Thyroid gland (tissue), 4 donors: ENCODE results near the gene OR1E2. TPM values are rescaled to one million over a fixed set of nuclear protein-coding genes. Genes with fewer than 3 reads are reported as not detected.
"Not testable (repeated sequence)": the region's sequence is repeated elsewhere in the genome, so short reads cannot be mapped to it uniquely, and the experiment has no call there.

Source experiments
- DNase-seq, 2 donors: peaks; one replicate each; pipeline ENCODE4 v3.0.0-alpha.2; 2019
- H3K27ac ChIP-seq, 3 donors: fragments of 200-600 bp; sonication (generic); 1 replicate in 2 of 3; 2 replicates in 1 of 3; pipeline ENCODE4 v1.5.1; 2016 to 2019; ENCODE audit warnings: mild to moderate bottlenecking in 1 of 3, moderate library complexity in 1 of 3
- H3K27me3 ChIP-seq: fragments of 200-600 bp; sonication (generic); one replicate; pipeline ENCODE4 v1.5.1; 2019
- H3K36me3 ChIP-seq, 2 donors: fragments of 200-600 bp; sonication (generic); one replicate each; pipeline ENCODE4 v1.5.1; 2016 to 2019
- H3K4me1 ChIP-seq, 2 donors: fragments of 200-600 bp; sonication (generic); one replicate each; pipeline ENCODE4 v1.5.1; 2017 to 2019
- H3K4me3 ChIP-seq, 3 donors: fragments of 200-600 bp; sonication (generic); replicated peaks in 1 of 3; 1 replicate in 2 of 3; 2 replicates in 1 of 3; pipeline ENCODE4 v1.5.1; 2016; ENCODE audit warnings: mild to moderate bottlenecking in 1 of 3
- H3K9me3 ChIP-seq: fragments of 200-600 bp; sonication (generic); one replicate; pipeline ENCODE4 v1.5.1; 2017
- CTCF ChIP-seq, 6 experiments: fragments of 200-600 bp in 3 of 6; fragments of 450-650 bp in 3 of 6; sonication (generic) in 3 of 6; IDR thresholded peaks; one replicate each; pipeline ENCODE4 v1.5.1; 2016 to 2019; ENCODE audit warnings: antibody characterized with exemption in 6 of 6, mild to moderate bottlenecking in 2 of 6, inconsistent platforms in 1 of 6, moderate library complexity in 1 of 6
- POLR2A ChIP-seq, 2 donors: fragments of 450-650 bp; IDR thresholded peaks; one replicate each; pipeline ENCODE4 v1.6.1; 2017; ENCODE audit warnings: antibody characterized with exemption in 2 of 2, mild to moderate bottlenecking in 2 of 2, moderate library complexity in 1 of 2
- WGBS, 2 donors: methylation state at CpG; one replicate each; pipeline ENCODE4 v1.1.5; 2017; 5-methylcytosine and 5-hydroxymethylcytosine counted together
- intact Hi-C: fragments of 100-400 bp; cut with DNase I; formaldehyde crosslinking; loops from one replicate; pipeline ENCODE4 v1.15.1; 2023
- total RNA-seq, 4 donors: library from RNA; depleted of rRNA; stranded (reverse); fragments of >200 nt; gene quantifications; one replicate each; pipeline ENCODE4 v1.2.3, GENCODE V29; 2016

OR1E2 gene
- total RNA-seq, 4 donors from 2014 or later = not detected

GRCh38 chr17:3475251-3475685 is 41.6 kb upstream of the OR1E2 start:
- peaks cover 3 to 4% of the 10 kb centered on the region in 2 donors for H3K4me1 ChIP-seq
- intact Hi-C loops = no loop called here
- no peaks in the 10 kb centered on the region for H3K9me3 ChIP-seq
- H3K4me3 ChIP-seq = no peak overlapping the region
- H3K27ac ChIP-seq = peak overlapping the region in 1 of 3 donors; percentile 39
- TF ChIP-seq CTCF (IDR thresholded peaks at IDR 0.05) = no peak
- no peak for TF ChIP-seq POLR2A (IDR thresholded peaks at IDR 0.05)
- DNase-seq = no peak
- H3K27me3 ChIP-seq = no peaks in the 10 kb centered on the region
- H3K36me3 ChIP-seq = no peaks in the 10 kb centered on the region
- WGBS, 2 donors = 65 to 70% methylated on average over 4 of the region's 4 CpGs

- no peaks in the 10 kb centered on the region for H3K9me3 ChIP-seq
- peaks cover 3 to 4% of the 10 kb centered on the region in 2 donors for H3K4me1 ChIP-seq
- peak overlapping the region in 1 of 3 donors; percentile 19 for H3K27ac ChIP-seq
- H3K27me3 ChIP-seq = no peaks in the 10 kb centered on the region
- H3K36me3 ChIP-seq = no peaks in the 10 kb centered on the region
- intact Hi-C loops = no loop called here
- no peak for DNase-seq
- H3K4me3 ChIP-seq = no peak overlapping the region
- no peak for TF ChIP-seq POLR2A (IDR thresholded peaks at IDR 0.05)
- TF ChIP-seq CTCF (IDR thresholded peaks at IDR 0.05) = no peak
- 24 to 25% methylated on average over 3 of the region's 3 CpGs for WGBS, 2 donors
These were observed 40.6 kb upstream of the OR1E2 start for GRCh38 chr17:3474212-3474611.

- DNase-seq = no peak
- TF ChIP-seq CTCF (IDR thresholded peaks at IDR 0.05) (no peak), POLR2A (IDR thresholded peaks at IDR 0.05) (no peak)
- WGBS, 2 donors = 94 to 96% methylated on average over 19 to 21 of the region's 21 CpGs
- intact Hi-C loops = no loop called here
- Histone ChIP-seq H3K36me3 (no peaks in the 10 kb centered on the region), H3K27me3 (no peaks in the 10 kb centered on the region), H3K4me3 (no peak overlapping the region), H3K27ac (no peak overlapping the region), H3K4me1 (peaks cover 3 to 4% of the 10 kb centered on the region in 2 donors), H3K9me3 (no peaks in the 10 kb centered on the region)
These were observed 38.5 kb upstream of the OR1E2 start for GRCh38 chr17:3472137-3472536.

- Histone ChIP-seq H3K4me1 (peaks cover 3 to 4% of the 10 kb centered on the region in 2 donors), H3K27ac (no peak within 1 kb of the TSS), H3K4me3 (no peak within 1 kb of the TSS), H3K36me3 (no peaks in the 10 kb centered on the region), H3K27me3 (no peaks in the 10 kb centered on the region), H3K9me3 (no peaks in the 10 kb centered on the region)
- 96 to 97% methylated on average over 38 of the region's 38 CpGs for WGBS, 2 donors
- TF ChIP-seq POLR2A (IDR thresholded peaks at IDR 0.05) (no peak), CTCF (IDR thresholded peaks at IDR 0.05) (no peak)
- no peak for DNase-seq
- intact Hi-C loops = no loop called here
These were observed 38.0 kb upstream of the OR1E2 start, which contains the start of gene SPATA22 for GRCh38 chr17:3471599-3471998. Gene SPATA22 (minus strand): TSS chr17:3471819. CDS start chr17:3469325, 2,494 bp downstream.

- H3K36me3 ChIP-seq = no peaks in the 10 kb centered on the region
- H3K4me1 ChIP-seq = peaks cover 2 to 3% of the 10 kb centered on the region in 2 donors
- no peak for TF ChIP-seq POLR2A (IDR thresholded peaks at IDR 0.05)
- no peak for TF ChIP-seq CTCF (IDR thresholded peaks at IDR 0.05)
- H3K9me3 ChIP-seq = no peaks in the 10 kb centered on the region
- H3K27me3 ChIP-seq = no peaks in the 10 kb centered on the region
- no peak overlapping the region for H3K27ac ChIP-seq
- intact Hi-C loops = no loop called here
- no peak overlapping the region for H3K4me3 ChIP-seq
- no peak for DNase-seq
- 73 to 76% methylated on average over 5 of the region's 5 CpGs for WGBS, 2 donors
These were observed 35.9 kb upstream of the OR1E2 start for GRCh38 chr17:3469529-3469928.

GRCh38 chr17:3466355-3466754 is 32.7 kb upstream of the OR1E2 start:
- H3K9me3 ChIP-seq, intact Hi-C loops, H3K4me3 ChIP-seq, H3K4me1 ChIP-seq, H3K27me3 ChIP-seq, H3K36me3 ChIP-seq, DNase-seq, H3K27ac ChIP-seq: not testable (repeated sequence)
- WGBS, 2 donors = 84 to 90% methylated on average over 1 of the region's 1 CpG
